HL-60 (cell line): ENCODE data around the gene INKA2.
A peak's percentile ranks its signal among the peaks of the same experiment; 100 is the strongest.

Source experiments
- DNase-seq, 2 experiments: peaks; one replicate each; pipeline ENCODE4 v3.0.0-alpha.2; 2010 to 2020; ENCODE audit warnings: low read depth in 1 of 2, low spot score in 1 of 2
- H3K27ac ChIP-seq: fragments of 250-450 bp; sonication (Bioruptor Pico); replicated peaks from 2 replicates; pipeline ENCODE4 v1.5.1; 2020; ENCODE audit warnings: mild to moderate bottlenecking, moderate library complexity
- H3K27me3 ChIP-seq: fragments of 250-450 bp; sonication (Bioruptor Pico); 2 replicates; pipeline ENCODE4 v1.5.1; 2021; ENCODE audit warnings: mild to moderate bottlenecking, moderate library complexity; ENCODE audit not compliant: insufficient read depth, poor library complexity, severe bottlenecking
- H3K4me3 ChIP-seq: replicated peaks from 2 replicates; pipeline ENCODE4 v1.5.1; 2011; ENCODE audit warnings: mild to moderate bottlenecking, control low read depth, low read length; ENCODE audit not compliant: insufficient read depth
- CTCF ChIP-seq: IDR thresholded peaks from one replicate; pipeline ENCODE4 v1.5.1; 2011; ENCODE audit warnings: low read length, control low read depth, inconsistent platforms; ENCODE audit not compliant: insufficient read depth
- GABPA ChIP-seq: IDR thresholded peaks from 2 replicates; pipeline ENCODE4 v1.6.1; 2012; ENCODE audit warnings: low read depth
- POLR2AphosphoS5 ChIP-seq: IDR thresholded peaks from 2 replicates; pipeline ENCODE4 v1.6.1; 2012; ENCODE audit warnings: low read depth
- SPI1 ChIP-seq: IDR thresholded peaks from 2 replicates; pipeline ENCODE4 v1.6.1; 2012; ENCODE audit warnings: low read depth, mild to moderate bottlenecking, borderline replicate concordance
- TF ChIP-seq, protein P1 (sequence below): IDR thresholded peaks from 2 replicates; pipeline ENCODE4 v1.6.1; 2012; ENCODE audit warnings: low read depth; ENCODE audit not compliant: insufficient replicate concordance

The INKA2 gene

GRCh38 chr1:111732718-111733117 is 6.5 kb downstream of the INKA2 start:
- Histone ChIP-seq H3K4me3 (no peak overlapping the region), H3K27me3 (no peaks in the 10 kb centered on the region), H3K27ac (peak overlapping the region; percentile 93)
- TF ChIP-seq SPI1 (no peak), CTCF (no peak)
- TF ChIP-seq, protein P1, sequence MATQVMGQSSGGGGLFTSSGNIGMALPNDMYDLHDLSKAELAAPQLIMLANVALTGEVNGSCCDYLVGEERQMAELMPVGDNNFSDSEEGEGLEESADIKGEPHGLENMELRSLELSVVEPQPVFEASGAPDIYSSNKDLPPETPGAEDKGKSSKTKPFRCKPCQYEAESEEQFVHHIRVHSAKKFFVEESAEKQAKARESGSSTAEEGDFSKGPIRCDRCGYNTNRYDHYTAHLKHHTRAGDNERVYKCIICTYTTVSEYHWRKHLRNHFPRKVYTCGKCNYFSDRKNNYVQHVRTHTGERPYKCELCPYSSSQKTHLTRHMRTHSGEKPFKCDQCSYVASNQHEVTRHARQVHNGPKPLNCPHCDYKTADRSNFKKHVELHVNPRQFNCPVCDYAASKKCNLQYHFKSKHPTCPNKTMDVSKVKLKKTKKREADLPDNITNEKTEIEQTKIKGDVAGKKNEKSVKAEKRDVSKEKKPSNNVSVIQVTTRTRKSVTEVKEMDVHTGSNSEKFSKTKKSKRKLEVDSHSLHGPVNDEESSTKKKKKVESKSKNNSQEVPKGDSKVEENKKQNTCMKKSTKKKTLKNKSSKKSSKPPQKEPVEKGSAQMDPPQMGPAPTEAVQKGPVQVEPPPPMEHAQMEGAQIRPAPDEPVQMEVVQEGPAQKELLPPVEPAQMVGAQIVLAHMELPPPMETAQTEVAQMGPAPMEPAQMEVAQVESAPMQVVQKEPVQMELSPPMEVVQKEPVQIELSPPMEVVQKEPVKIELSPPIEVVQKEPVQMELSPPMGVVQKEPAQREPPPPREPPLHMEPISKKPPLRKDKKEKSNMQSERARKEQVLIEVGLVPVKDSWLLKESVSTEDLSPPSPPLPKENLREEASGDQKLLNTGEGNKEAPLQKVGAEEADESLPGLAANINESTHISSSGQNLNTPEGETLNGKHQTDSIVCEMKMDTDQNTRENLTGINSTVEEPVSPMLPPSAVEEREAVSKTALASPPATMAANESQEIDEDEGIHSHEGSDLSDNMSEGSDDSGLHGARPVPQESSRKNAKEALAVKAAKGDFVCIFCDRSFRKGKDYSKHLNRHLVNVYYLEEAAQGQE: no peak
- DNase-seq: no peak

DNA sequence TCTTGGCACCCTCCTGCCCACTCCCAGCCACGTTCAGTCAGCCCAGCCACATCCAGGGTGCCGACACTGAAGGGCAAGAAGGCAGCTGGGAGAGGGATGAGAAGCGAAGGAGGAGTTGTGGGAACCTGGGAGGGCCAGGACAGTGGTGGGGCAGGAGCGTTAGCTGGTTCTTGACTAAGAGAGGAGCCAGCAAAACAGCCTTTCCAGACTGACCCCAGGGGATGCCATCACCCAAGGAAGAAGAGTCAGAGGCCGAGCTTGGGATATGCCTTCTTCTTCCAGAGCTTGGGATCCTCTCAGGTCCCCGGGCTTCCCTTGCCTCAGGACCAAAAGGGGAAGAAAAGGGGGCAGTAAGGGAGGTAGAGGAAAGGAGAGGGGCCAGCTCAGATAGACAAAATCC is 7.2 kb downstream of the INKA2 start:
- no peaks in the 10 kb centered on the region for H3K27me3 ChIP-seq
- TF ChIP-seq SPI1 (no peak), CTCF (no peak), POLR2AphosphoS5 (no peak), GABPA (no peak)
- TF ChIP-seq, protein P1: no peak
- no peak for DNase-seq
- H3K27ac ChIP-seq: peak overlapping the region; percentile 93
- no peak overlapping the region for H3K4me3 ChIP-seq

GRCh38 chr1:111730706-111731105 is 8.5 kb downstream of the INKA2 start:
- no peak for DNase-seq
- H3K4me3 ChIP-seq: no peak overlapping the region
- no peak overlapping the region for H3K27ac ChIP-seq
- TF ChIP-seq CTCF (no peak), SPI1 (no peak), GABPA (no peak), POLR2AphosphoS5 (no peak)
- TF ChIP-seq, protein P1: no peak
- no peaks in the 10 kb centered on the region for H3K27me3 ChIP-seq
